BE2C (cell line): Measurements from ENCODE around the gene PPP3CB.
"Not testable (repeated sequence)": the region's sequence is repeated elsewhere in the genome, so short reads cannot be mapped to it uniquely, and the experiment has no call there.

Experiments
- DNase-seq: peaks from one replicate; pipeline ENCODE4 v3.0.0-alpha.2; 2020
- H3K27me3 ChIP-seq: fragments of 250-450 bp; sonication (Bioruptor Pico); 2 replicates; pipeline ENCODE4 v1.5.1; 2020; ENCODE audit warnings: mild to moderate bottlenecking
- H3K36me3 ChIP-seq: fragments of 250-450 bp; sonication (Bioruptor Pico); 2 replicates; pipeline ENCODE4 v1.5.1; 2020; ENCODE audit warnings: mild to moderate bottlenecking
- H3K4me1 ChIP-seq: fragments of 250-450 bp; sonication (Bioruptor Pico); 2 replicates; pipeline ENCODE4 v1.5.1; 2020
- H3K4me3 ChIP-seq: 2 replicates; pipeline ENCODE4 v1.5.1; 2011; ENCODE audit warnings: low read depth, low read length
- H3K9me3 ChIP-seq: fragments of 250-450 bp; sonication (Bioruptor Pico); 2 replicates; pipeline ENCODE4 v1.5.1; 2020
- CTCF ChIP-seq: IDR thresholded peaks from 2 replicates; pipeline ENCODE4 v1.5.1; 2012; ENCODE audit warnings: mild to moderate bottlenecking, low read depth, low read length

PPP3CB gene

GRCh38 chr10:73401636-73402035 lies 94.2 kb downstream of the PPP3CB start:
- Histone ChIP-seq H3K9me3 (no peaks in the 10 kb centered on the region), H3K4me3 (no peak overlapping the region), H3K4me1 (no peaks in the 10 kb centered on the region), H3K27me3 (no peaks in the 10 kb centered on the region), H3K36me3 (no peaks in the 10 kb centered on the region)
- DNase-seq = no peak
- TF ChIP-seq CTCF = no peak

- no peak overlapping the region for H3K4me3 ChIP-seq
- H3K36me3 ChIP-seq = peaks cover 19% of the 10 kb centered on the region
- H3K4me1 ChIP-seq = no peaks in the 10 kb centered on the region
- DNase-seq = no peak
- no peaks in the 10 kb centered on the region for H3K9me3 ChIP-seq
- no peak for TF ChIP-seq CTCF
- no peaks in the 10 kb centered on the region for H3K27me3 ChIP-seq
These were observed 96.8 kb downstream of the PPP3CB start for GRCh38 chr10:73399063-73399462.

GRCh38 chr10:73398024-73398423 lies 97.8 kb downstream of the PPP3CB start:
- no peak for DNase-seq
- Histone ChIP-seq H3K9me3 (no peaks in the 10 kb centered on the region), H3K4me1 (no peaks in the 10 kb centered on the region), H3K36me3 (peaks cover 19% of the 10 kb centered on the region), H3K4me3 (no peak overlapping the region), H3K27me3 (no peaks in the 10 kb centered on the region)
- TF ChIP-seq CTCF = peak; percentile 29; the same call in 1 of the 2 replicates

- not testable (repeated sequence) for H3K4me1 ChIP-seq, H3K9me3 ChIP-seq, H3K4me3 ChIP-seq, H3K27me3 ChIP-seq, DNase-seq
- H3K36me3 ChIP-seq = peaks cover 23% of the 10 kb centered on the region
These were observed 101.5 kb downstream of the PPP3CB start for GRCh38 chr10:73394325-73394724.

- no peak for DNase-seq
- no peak for TF ChIP-seq CTCF
- Histone ChIP-seq H3K27me3 (no peaks in the 10 kb centered on the region), H3K9me3 (no peaks in the 10 kb centered on the region), H3K36me3 (peaks cover 17% of the 10 kb centered on the region), H3K4me1 (no peaks in the 10 kb centered on the region), H3K4me3 (no peak overlapping the region)
These were observed 107.6 kb downstream of the PPP3CB start for GRCh38 chr10:73388228-73388627.

- Histone ChIP-seq H3K4me3 (no peak overlapping the region), H3K36me3 (peaks cover 25% of the 10 kb centered on the region), H3K27me3 (no peaks in the 10 kb centered on the region), H3K9me3 (no peaks in the 10 kb centered on the region), H3K4me1 (no peaks in the 10 kb centered on the region)
- DNase-seq = no peak
- no peak for TF ChIP-seq CTCF
These were observed 109.2 kb downstream of the PPP3CB start for GRCh38 chr10:73386583-73386982.
